ENCODE data around the gene SCYL1. TPM values are rescaled to one million over a fixed set of nuclear protein-coding genes. Genes with fewer than 3 reads are reported as not detected.

The SCYL1 gene
- total RNA-seq, 1 donor from 2014 or later: 34.2 TPM

DNA sequence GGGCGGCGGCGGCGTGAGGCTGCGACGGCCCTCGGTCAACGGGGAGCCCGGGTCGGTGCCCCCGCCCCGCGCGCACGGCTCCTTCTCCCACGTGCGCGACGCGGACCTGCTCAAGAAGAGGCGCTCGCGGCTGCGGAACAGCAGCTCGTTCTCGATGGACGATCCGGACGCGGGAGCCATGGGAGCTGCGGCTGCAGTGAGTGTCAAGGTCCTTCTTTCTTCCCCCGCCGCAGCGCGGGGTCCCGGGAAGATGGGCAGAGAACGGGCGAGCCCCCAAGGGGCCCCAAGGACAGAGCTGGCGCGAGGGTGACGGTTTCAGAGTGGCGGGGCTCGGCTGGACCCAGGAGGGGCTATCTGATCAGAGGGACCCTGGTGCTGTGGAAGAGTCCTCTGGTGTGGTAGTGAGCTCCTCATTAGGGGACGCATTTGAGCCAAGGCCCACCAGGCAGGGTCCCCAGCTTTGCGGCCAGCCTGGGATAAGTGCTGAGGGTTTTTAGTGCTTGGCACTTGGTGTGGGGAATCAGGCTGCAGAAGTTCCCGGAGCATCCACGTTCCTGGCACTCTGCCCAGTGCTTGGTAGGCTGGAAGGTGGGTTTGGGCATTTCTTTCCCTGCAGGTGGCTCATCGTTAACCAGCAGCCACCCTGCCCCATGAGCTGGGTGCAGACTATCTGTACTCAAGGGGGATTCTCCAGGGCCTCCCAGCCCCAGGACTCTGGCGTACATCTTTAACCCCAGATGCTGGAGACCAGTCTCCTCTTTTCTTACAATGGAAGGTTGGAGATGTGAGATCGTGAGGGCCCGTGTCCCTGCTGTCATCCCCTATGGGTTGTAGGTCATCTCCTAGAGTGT is 60.7 kb downstream of the SCYL1 start:
- DNase-seq: no peak

DNA sequence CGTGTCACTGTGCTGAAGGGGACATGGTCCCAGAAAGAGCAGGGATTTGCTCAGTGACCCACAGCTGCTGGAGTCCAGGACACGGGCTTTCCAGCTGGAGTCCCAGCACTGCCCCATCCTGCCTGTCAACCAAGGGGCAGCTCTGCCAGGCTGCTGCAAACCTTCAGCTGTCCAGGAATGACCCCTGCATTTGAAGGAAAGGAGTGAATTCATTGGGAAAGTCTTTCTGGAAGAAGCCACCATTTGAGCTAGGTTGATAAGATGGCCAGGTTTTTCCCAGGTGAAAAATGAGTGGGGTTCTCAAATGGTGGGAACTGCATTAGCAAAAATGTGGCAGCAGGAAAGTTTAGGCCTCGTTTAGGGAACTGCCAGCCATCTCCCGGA is 61.4 kb downstream of the SCYL1 start:
- no peak for DNase-seq

DNA sequence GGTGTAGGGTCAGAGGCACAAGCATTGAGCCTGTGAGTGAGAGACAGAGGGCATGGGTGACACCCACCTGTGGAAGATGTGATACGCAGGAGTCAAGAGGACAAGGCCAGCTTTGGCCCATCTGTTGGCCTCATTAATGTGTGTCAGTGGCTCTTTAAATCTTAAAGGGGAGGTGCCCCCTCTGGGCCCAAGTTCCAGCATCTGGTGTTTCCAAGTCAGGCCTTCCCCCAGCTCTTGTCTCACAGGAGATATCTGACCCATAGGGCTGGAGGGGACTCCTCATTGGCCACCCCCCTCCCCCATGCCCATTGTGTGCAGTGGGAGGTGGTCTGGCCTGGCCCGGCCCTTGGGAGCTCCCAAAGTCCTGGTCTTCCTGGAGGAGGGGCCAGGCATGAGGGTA is 61.8 kb downstream of the SCYL1 start:
- DNase-seq: no peak

Small RNA genes lying within 50 kb of the gene (small RNA-seq; reads per million reads assigned to genes)
- gene AP001362.1 (not detected), gene RF01684 (not detected)

Other genes starting within 250 kb of the SCYL1 start
- gene CDC42EP2, start 210.2 kb upstream of the SCYL1 start, total RNA-seq: 9.0 TPM
- gene DPF2, start 191.2 kb upstream of the SCYL1 start, total RNA-seq: 21.7 TPM
- 4.5 TPM for gene TIGD3, start 170.3 kb upstream of the SCYL1 start, total RNA-seq
- 0.31 TPM for gene SLC25A45, start 142.4 kb upstream of the SCYL1 start, total RNA-seq
- gene FRMD8, start 138.4 kb upstream of the SCYL1 start, total RNA-seq: 9.2 TPM
- 3.6 TPM for gene NEAT1, start 102.3 kb upstream of the SCYL1 start, total RNA-seq
- gene MALAT1, start 26.0 kb upstream of the SCYL1 start, total RNA-seq: 11,800 TPM
- gene LTBP3, start 33.3 kb downstream of the SCYL1 start, total RNA-seq: 18.4 TPM
- gene ZNRD2, start 45.4 kb downstream of the SCYL1 start, total RNA-seq: 23.6 TPM
- 22.3 TPM for gene FAM89B, start 47.5 kb downstream of the SCYL1 start, total RNA-seq
- gene EHBP1L1, start 51.0 kb downstream of the SCYL1 start, total RNA-seq: 9.7 TPM
- gene KCNK7, start 70.7 kb downstream of the SCYL1 start, total RNA-seq: 0.31 TPM
- 9.0 TPM for gene MAP3K11, start 89.1 kb downstream of the SCYL1 start, total RNA-seq
- 7.0 TPM for gene PCNX3, start 90.7 kb downstream of the SCYL1 start, total RNA-seq
- gene SIPA1, start 113.0 kb downstream of the SCYL1 start, total RNA-seq: 3.7 TPM
- gene RELA, start 137.8 kb downstream of the SCYL1 start, total RNA-seq: 12.6 TPM
- gene KAT5, start 187.2 kb downstream of the SCYL1 start, total RNA-seq: 43.8 TPM
- gene RNASEH2C, start 195.7 kb downstream of the SCYL1 start, total RNA-seq: 9.4 TPM

Data from occipital lobe (tissue), 3 donors.